B cell (primary cell): ENCODE data around the gene NCDN. TPM values are rescaled to one million over a fixed set of nuclear protein-coding genes. Genes with fewer than 3 reads are reported as not detected.

Experiments
- ATAC-seq: fragments of 200-7000 bp; cut with Tn5 transposase; one replicate; pipeline ENCODE4 v1.10.0; 2021; ENCODE audit warnings: low read depth, mild to moderate bottlenecking, moderate number of reproducible peaks, moderate library complexity
- CTCF ChIA-PET: fragments of 350-600 bp; sonication (Branson Sonifier 250); formaldehyde crosslinking; loops from one replicate; lab custom pipeline; 2021; ENCODE audit warnings: antibody characterized with exemption, inconsistent platforms; lab: Charles Lee
- POLR2A ChIA-PET: fragments of 350-600 bp; sonication (Branson Sonifier 250); formaldehyde crosslinking; loops from one replicate; lab custom pipeline; 2021; ENCODE audit warnings: antibody characterized with exemption; lab: Charles Lee
- DNase-seq: peaks from one replicate; pipeline ENCODE4 v3.0.0; 2013
- H2AFZ ChIP-seq: 2 replicates; pipeline ENCODE4 v1.6.1; 2012; ENCODE audit warnings: mild to moderate bottlenecking, low read depth, low read length; ENCODE audit not compliant: insufficient read depth, poor library complexity, severe bottlenecking
- H3K27ac ChIP-seq, 2 donors: 1 replicate in 1 of 2; 2 replicates in 1 of 2; pipeline ENCODE4 v1.5.1; 2012 to 2013; ENCODE audit warnings: low read length in 2 of 2, mild to moderate bottlenecking in 2 of 2, moderate library complexity in 1 of 2
- H3K27me3 ChIP-seq, 4 experiments: fragments of 200-600 bp in 1 of 4; sonication (generic) in 1 of 4; replicated peaks in 1 of 4; 1 replicate in 2 of 4; 2 replicates in 2 of 4; pipeline versions ENCODE4 v1.6.1 to v1.7.0; 2013 to 2016; ENCODE audit warnings: low read length in 3 of 4, mild to moderate bottlenecking in 2 of 4, mixed read lengths in 1 of 4, moderate library complexity in 1 of 4; ENCODE audit not compliant: insufficient read depth in 4 of 4, control insufficient read depth in 3 of 4; ENCODE audit errors: control extremely low read depth in 1 of 4
- H3K36me3 ChIP-seq, 2 experiments: replicated peaks in 1 of 2; 1 replicate in 1 of 2; 2 replicates in 1 of 2; pipeline versions ENCODE4 v1.6.1 to v1.7.1; 2013; ENCODE audit warnings: low read length in 1 of 2; ENCODE audit not compliant: insufficient read depth in 2 of 2, control insufficient read depth in 1 of 2; ENCODE audit errors: control extremely low read depth in 1 of 2, extremely low read depth in 1 of 2
- H3K4me1 ChIP-seq, 2 donors: fragments of 200-600 bp in 1 of 2; sonication (generic) in 1 of 2; 1 replicate in 1 of 2; 2 replicates in 1 of 2; pipeline versions ENCODE4 v1.5.1 to v1.6.1; 2013 to 2017; ENCODE audit warnings: low read length in 2 of 2; ENCODE audit not compliant: control insufficient read depth in 2 of 2, insufficient read depth in 2 of 2
- H3K4me2 ChIP-seq: replicated peaks from 2 replicates; pipeline ENCODE3; 2012; ENCODE audit warnings: mild to moderate bottlenecking, low read depth, low read length; ENCODE audit not compliant: poor library complexity, severe bottlenecking
- H3K4me3 ChIP-seq, 5 experiments: fragments of 200-600 bp in 1 of 5; sonication (generic) in 1 of 5; 1 replicate in 3 of 5; 2 replicates in 2 of 5; pipeline versions ENCODE4 v1.5.1 to v1.7.0; 2011 to 2016; ENCODE audit warnings: low read length in 4 of 5, mild to moderate bottlenecking in 4 of 5, low read depth in 2 of 5, control low read depth in 1 of 5, moderate library complexity in 1 of 5; ENCODE audit not compliant: insufficient read depth in 1 of 5; ENCODE audit errors: control extremely low read depth in 1 of 5, extremely low read depth in 1 of 5
- H3K79me2 ChIP-seq: fragments of 200-600 bp; sonication (generic); one replicate; pipeline ENCODE4 v1.6.0; 2016; ENCODE audit warnings: low read length; ENCODE audit not compliant: control insufficient read depth, insufficient read depth
- H3K9ac ChIP-seq: fragments of 200-600 bp; sonication (generic); 2 replicates; pipeline ENCODE4 v1.6.1; 2017; ENCODE audit warnings: mild to moderate bottlenecking, low read length, moderate library complexity
- H3K9me3 ChIP-seq, 3 donors: one replicate each; pipeline versions ENCODE4 v1.6.1 to v1.7.1; 2013; ENCODE audit warnings: low read length in 2 of 3; ENCODE audit not compliant: control insufficient read depth in 2 of 3, insufficient read depth in 1 of 3; ENCODE audit errors: control extremely low read depth in 1 of 3
- H4K20me1 ChIP-seq: 2 replicates; pipeline ENCODE4 v1.6.0; 2012; ENCODE audit warnings: mild to moderate bottlenecking, low read length; ENCODE audit not compliant: insufficient read depth, control insufficient read depth, poor library complexity, severe bottlenecking
- H3K27ac Mint-ChIP-seq: one replicate; pipeline ENCODE4 v1.8.0; 2021; ENCODE audit warnings: mixed read lengths
- H3K27me3 Mint-ChIP-seq: one replicate; pipeline ENCODE4 v1.8.0; 2021; ENCODE audit warnings: mixed read lengths
- H3K4me1 Mint-ChIP-seq: one replicate; pipeline ENCODE4 v1.8.0; 2021; ENCODE audit warnings: mixed read lengths
- H3K4me3 Mint-ChIP-seq: one replicate; pipeline ENCODE4 v1.8.0; 2021; ENCODE audit warnings: mixed read lengths
- H3K9me3 Mint-ChIP-seq: one replicate; pipeline ENCODE4 v1.8.0; 2022; ENCODE audit warnings: mixed read lengths; ENCODE audit not compliant: insufficient read depth
- CTCF ChIP-seq: fragments of 200-600 bp; IDR thresholded peaks from one replicate; pipeline ENCODE4 v1.8.0; 2022; ENCODE audit warnings: antibody characterized with exemption, mild to moderate bottlenecking
- EZH2 ChIP-seq: IDR thresholded peaks from 2 replicates; pipeline ENCODE4 v1.6.1; 2012; ENCODE audit warnings: borderline replicate concordance, low read depth, mild to moderate bottlenecking, moderate library complexity, low read length; ENCODE audit not compliant: insufficient read depth, poor library complexity, severe bottlenecking
- WGBS: methylation state at CpG from one replicate; pipeline ENCODE4 v1.1.5; 2013; ENCODE audit warnings: missing lambda C conversion rate; ENCODE audit not compliant: insufficient coverage; 5-methylcytosine and 5-hydroxymethylcytosine counted together
- intact Hi-C: fragments of 100-400 bp; cut with micrococcal nuclease; formaldehyde crosslinking; loops from one replicate; pipeline ENCODE4 v1.10.0; 2022
- polyA plus RNA-seq: library from polyadenylated mRNA; depleted of rRNA; stranded (reverse); fragments of >200 nt; gene quantifications from 2 replicates; pipeline ENCODE4 v1.2.3, GENCODE V29; 2012
- total RNA-seq, 2 donors: library from RNA; stranded (reverse); fragments of 120-200 nt in 1 of 2; gene quantifications; 1 replicate in 1 of 2; 2 replicates in 1 of 2; pipeline versions ENCODE4 v1.2.3 to v1.2.4, GENCODE V29; 2013 to 2022

NCDN gene
- total and polyA plus RNA-seq, 2 donors (not counting 1 experiment from before 2014, with no cell fraction given), result 13.6 to 19.8 TPM

- ATAC-seq, result no peak
- CTCF ChIA-PET, result interaction anchor here (0.7 to 3.9 kb wide), 5 partner anchors 10 to 165 kb away, joined by 3 to 30 read pairs (median 5); no protein-coding TSS in a partner anchor
- Mint-ChIP-seq H3K4me1 (peaks cover 29% of the 10 kb centered on the region), H3K4me3 (no peak overlapping the region), H3K27ac (no peak overlapping the region), H3K27me3 (no peaks in the 10 kb centered on the region), H3K9me3 (no peaks in the 10 kb centered on the region)
- Histone ChIP-seq H3K9ac (no peak overlapping the region), H3K4me1 (peaks cover 7 to 14% of the 10 kb centered on the region in 2 donors), H3K79me2 (peaks cover 7% of the 10 kb centered on the region), H4K20me1 (peaks cover 7% of the 10 kb centered on the region), H3K27ac (no peak overlapping the region), H3K4me2 (no peak overlapping the region), H3K9me3 (no peaks in the 10 kb centered on the region), H3K27me3 (no peaks in the 10 kb centered on the region), H2AFZ (no peak overlapping the region), H3K36me3 (no peaks in the 10 kb centered on the region), H3K4me3 (no peak overlapping the region)
- 92% methylated on average over 10 of the region's 11 CpGs for WGBS
- POLR2A ChIA-PET, result no interaction called here
- no peak for DNase-seq
- intact Hi-C loops, result no loop called here
- TF ChIP-seq CTCF (no peak), EZH2 (no peak)
Observed at GRCh38 chr1:35561297-35561971, 3.8 kb downstream of the NCDN start.

- no peak for TF ChIP-seq EZH2
- Histone ChIP-seq H3K36me3 (peaks cover 0 to 5% of the 10 kb centered on the region in 2 experiments), H3K4me3 (no peak overlapping the region), H3K27me3 (no peaks in the 10 kb centered on the region), H3K9ac (no peak overlapping the region), H3K4me2 (no peak overlapping the region), H3K9me3 (no peaks in the 10 kb centered on the region), H3K27ac (no peak overlapping the region), H3K4me1 (peaks cover 4 to 10% of the 10 kb centered on the region in 2 donors), H3K79me2 (peaks cover under 1% of the 10 kb centered on the region), H2AFZ (no peak overlapping the region), H4K20me1 (peaks cover 7% of the 10 kb centered on the region)
- Mint-ChIP-seq H3K4me1 (peaks cover 26% of the 10 kb centered on the region), H3K4me3 (no peak overlapping the region), H3K27ac (no peak overlapping the region), H3K27me3 (no peaks in the 10 kb centered on the region), H3K9me3 (no peaks in the 10 kb centered on the region)
- POLR2A ChIA-PET, result interaction anchor here (0.6 kb wide), 1 partner anchor 106 kb away, joined by 3 read pairs; no protein-coding TSS in a partner anchor
- no peak for ATAC-seq
- 96% methylated on average over 14 of the region's 15 CpGs for WGBS
- DNase-seq, result no peak
- CTCF ChIA-PET, result interaction anchor here (0.6 to 3.9 kb wide), 6 partner anchors 10 to 167 kb away, joined by 3 to 30 read pairs (median 4); no protein-coding TSS in a partner anchor
- intact Hi-C loops, result no loop called here
Observed at GRCh38 chr1:35561972-35562680, 4.5 kb downstream of the NCDN start.
